Measurements from ENCODE around the gene GRIP1.
A peak's percentile ranks its signal among the peaks of the same experiment; 100 is the strongest.

GRIP1 gene

GRCh38 chr12:66441905-66442559, 236.8 kb downstream of the GRIP1 start:
- DNase-seq: no peak

- DNase-seq: no peak
These were observed 240.3 kb downstream of the GRIP1 start for GRCh38 chr12:66438601-66439000.

DNA sequence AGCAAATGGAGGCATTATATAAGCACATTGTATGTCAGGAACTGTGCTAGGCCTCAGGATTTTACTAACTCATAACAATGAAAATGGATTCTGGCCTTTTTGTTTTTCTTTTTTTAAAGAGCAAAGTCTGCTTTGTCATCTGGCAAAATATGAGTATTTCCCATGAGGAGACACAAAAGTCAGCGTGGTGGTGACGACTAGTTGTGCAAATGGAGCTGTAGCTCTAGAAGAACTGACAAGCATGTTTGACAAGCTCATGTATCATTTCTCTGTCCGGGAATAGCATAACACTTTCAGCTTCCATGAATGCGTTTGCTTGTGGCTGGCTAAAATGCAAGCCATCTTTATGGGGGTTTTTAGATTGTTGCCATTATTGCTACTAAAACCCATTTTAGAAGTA, 248.8 kb downstream of the GRIP1 start:
- no peak for DNase-seq

GRCh38 chr12:66428870-66429269, 250.0 kb downstream of the GRIP1 start:
- DNase-seq: no peak

GRCh38 chr12:66428261-66428660, 250.6 kb downstream of the GRIP1 start:
- DNase-seq: no peak

- no peak for DNase-seq
These were observed 252.2 kb downstream of the GRIP1 start for GRCh38 chr12:66426696-66427095.

- DNase-seq: no peak
These were observed 255.6 kb downstream of the GRIP1 start for GRCh38 chr12:66423266-66423665.

DNA sequence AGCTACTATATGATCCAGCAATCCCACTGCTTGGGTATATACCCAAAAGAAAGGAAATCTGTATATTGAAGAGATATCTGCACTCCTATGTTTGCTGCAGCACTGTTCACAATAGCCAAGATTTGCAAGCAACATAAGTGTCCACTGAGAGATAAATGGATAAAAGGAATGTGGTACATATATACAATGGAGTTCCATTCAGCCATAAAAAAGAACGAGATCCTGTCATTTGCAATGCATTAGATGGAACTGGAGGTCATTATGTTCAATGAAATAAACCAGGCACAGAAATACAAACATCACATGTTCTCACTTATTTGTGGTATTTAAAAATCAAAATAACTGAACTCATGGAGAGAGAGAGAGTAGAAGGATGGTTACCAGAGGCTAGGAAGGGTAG, 260.0 kb downstream of the GRIP1 start:
- no peak for DNase-seq

- DNase-seq: no peak
These were observed 261.7 kb downstream of the GRIP1 start for GRCh38 chr12:66417217-66417616.

GRCh38 chr12:66409195-66409871, 269.5 kb downstream of the GRIP1 start:
- peak; percentile 7 for DNase-seq

DNA sequence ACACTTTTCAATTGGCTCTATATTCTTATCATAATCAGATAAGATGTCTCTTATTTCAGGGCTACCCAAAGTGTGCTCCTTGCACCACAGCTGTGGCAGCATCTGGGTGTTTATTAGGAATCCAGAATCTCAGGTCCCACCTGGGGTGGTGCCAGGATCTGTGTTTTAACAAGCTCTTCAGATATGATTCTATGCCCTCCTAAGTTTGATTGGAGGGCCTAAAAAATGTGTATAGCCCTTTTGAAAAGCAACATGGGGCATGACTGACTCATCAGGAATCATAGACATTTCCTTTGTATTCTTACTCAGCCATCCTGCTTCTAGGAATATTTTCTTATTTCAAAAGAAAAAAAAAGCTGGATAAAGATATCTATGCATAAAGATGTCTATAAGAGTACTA, 273.5 kb downstream of the GRIP1 start:
- DNase-seq: no peak

DNA sequence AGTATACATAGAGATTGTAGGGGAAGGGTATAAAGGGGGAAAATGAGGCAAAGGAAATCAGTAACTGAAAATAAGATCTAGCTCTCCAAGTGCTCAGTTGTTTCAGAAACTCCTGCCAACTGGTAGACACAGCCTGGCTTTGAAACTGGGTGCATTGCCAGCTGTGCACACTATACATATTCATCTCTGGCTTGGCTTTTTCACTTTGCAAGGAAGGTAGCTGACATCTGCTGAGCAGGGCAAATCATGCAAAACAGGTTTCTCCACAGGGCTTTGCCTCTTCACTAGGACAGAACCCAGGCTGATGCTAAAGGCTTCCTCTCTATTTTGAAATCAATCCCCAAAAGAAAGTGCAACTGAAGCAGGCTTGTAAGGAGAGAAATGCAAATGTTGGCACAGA, 275.1 kb downstream of the GRIP1 start:
- no peak for DNase-seq

DNA sequence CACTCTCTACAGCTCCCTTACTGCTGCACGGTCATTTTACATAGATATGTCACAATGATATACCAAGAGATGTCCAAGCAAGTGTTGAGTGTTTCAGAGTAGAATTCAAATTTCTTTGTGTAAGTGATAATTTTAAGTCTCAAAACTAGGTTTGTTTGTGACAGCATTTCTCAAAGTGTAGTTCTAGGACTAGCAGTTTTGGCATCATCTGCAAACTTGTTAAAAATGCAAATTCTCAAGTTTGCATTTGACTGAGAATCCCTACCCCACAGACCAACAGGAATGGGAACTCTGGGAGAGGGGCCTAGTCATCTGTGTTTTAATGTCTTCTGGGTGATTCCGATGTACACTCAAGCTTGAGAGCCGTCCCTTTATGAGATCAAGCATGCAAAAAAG, 279.0 kb downstream of the GRIP1 start:
- DNase-seq: no peak

DNA sequence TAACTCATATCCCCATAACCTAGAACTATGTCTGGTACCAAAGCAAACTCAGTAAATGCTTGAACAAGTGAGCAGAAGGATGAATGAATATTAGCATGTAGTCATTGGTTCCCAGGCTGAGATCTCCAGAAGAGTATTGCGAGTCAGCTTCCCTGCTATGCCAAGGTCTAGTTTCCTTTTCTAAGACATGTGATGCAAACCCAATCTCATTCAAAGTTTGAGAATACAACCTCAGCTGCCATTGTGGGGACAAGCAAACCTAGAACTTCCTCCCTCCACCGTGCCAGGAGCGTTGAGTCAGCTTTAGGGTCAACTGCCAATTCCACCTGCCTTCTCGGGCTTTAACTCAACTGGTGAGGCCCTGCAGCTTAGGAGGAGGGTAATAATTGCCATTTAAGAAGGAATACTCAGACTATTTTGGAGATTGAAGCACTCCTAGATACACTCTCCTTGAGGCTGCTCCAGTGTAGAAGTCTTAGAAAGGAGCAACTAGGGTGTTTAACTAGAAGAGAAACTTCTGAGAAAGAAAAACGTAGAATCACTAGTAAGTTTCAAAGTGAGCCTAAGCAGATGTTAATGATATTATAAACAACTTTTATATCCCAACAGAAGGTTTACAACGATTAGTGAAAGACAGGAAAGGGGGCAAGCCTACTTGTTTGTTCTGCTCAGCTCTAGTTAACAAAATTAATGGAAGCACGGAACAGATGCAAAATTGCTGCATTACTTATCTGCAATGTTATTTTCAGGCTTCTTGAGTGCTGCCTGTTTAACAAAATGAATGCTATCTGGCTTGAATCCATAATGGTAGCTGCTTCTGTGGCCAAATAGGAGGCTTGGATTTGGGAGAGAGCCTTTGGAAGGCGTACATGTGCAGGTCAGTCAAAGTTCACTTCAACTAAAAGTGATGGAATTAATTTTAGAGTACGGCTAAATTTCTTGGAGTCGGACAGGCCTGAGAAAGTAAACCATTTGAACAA, 279.7 kb downstream of the GRIP1 start:
- no peak for DNase-seq

DNA sequence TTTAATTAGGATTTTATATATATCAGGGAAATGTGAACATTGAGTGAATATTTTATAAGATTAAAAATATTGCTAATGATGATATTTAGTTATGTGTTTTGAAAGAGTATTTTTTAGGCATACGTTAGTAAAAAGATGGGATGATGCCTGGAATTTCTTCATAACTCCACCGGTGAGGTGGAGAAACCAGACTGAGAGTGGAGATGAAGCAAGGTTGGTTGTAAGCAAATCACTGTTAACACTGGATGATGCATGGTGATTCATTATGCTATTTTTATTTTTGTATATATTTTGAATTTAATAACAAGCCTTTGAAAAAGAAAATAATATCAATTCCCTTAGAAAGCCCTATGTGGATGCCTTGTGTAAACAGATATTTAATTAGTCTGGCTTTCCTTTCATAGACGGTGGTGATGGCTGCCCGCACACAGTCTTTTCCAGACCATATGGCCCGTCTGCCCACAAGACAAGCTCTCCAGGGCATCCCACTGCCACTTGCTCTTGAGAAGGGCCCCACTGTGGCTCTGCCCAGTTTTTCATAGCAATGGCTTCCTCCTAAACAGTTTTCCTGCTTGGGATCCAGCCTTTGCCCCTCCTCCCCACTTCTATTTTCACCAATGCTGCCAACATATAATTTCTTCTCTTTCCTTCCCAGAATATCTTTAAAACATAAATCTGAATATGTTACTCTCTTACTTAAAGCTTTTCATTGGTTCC, 281.1 kb downstream of the GRIP1 start:
- no peak for DNase-seq

DNA sequence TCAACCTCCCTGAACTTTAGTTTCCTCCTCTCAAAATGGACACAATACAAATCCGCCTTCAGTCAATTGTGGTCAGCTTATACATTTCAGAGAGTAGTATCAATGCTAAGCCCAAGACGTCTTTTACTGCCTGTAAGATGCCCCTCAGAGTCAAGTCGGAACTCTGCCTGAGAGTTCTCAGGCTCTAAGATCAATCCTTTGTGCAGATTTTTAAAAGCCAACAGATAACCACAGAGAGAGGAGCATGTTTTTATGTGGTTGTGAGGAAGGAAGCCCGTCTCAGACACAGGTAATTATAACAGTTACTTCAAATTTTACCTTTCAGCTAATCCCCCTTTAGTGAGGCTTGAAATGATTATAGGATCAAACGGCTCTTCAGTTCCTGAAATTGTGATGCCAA, 285.0 kb downstream of the GRIP1 start:
- no peak for DNase-seq

GRCh38 chr12:66392266-66392915, 286.5 kb downstream of the GRIP1 start:
- DNase-seq: no peak

- no peak for DNase-seq
These were observed 290.4 kb downstream of the GRIP1 start for GRCh38 chr12:66388517-66388916.

DNA sequence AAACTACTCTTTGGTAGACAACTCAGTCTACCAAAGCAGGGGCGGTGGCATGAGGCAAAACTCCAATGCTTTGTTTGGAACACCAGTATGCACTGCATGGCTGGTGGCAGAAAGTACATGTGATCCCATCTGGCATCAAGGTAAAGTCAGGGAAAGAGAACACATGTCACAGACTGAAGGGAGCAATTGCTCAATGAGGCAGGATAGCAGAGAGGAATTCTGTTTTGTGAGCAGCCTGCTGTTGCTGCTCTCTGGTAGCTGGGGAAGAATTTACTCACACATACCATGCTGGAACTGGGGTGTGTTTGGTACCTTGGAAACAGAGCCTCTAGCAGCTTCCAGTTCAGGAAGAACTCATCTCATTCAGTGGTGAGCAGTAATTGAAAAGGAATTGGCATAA, 291.8 kb downstream of the GRIP1 start:
- no peak for DNase-seq

DNA sequence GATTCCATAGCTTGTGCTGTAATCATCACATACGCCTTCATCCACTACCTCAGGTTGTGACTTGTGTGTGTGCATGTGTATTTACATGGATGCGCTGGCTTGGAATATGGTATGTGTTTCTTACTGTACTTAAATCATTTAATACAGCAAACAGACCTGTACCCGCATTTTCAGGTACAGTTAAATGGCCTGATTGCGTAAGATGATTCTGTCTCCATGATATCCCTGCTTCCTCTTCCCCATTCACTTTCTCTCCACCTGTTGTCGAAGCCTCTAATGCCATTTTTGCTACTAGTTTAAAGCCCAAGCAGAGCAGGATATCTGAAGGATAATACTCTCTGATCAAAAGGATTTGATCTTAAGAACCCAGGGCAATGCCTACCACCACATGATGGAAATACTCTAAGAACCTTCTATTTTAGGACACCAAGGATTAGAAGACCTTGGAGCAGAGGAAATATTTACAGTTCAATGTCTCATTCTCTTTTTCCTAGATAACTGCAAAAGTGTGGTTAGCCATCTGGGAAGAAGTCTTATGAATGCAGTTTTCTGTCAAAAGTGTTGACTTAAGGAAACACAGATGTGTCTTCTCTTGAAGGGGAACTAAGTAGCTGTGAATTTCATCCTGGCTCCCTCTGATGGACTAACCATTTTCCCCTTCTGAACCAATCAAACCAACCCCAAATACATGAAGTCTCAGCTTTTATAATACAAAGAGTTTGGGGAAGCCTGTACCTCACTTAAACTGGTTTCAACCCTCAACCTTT, 297.9 kb downstream of the GRIP1 start:
- DNase-seq: no peak

DNA sequence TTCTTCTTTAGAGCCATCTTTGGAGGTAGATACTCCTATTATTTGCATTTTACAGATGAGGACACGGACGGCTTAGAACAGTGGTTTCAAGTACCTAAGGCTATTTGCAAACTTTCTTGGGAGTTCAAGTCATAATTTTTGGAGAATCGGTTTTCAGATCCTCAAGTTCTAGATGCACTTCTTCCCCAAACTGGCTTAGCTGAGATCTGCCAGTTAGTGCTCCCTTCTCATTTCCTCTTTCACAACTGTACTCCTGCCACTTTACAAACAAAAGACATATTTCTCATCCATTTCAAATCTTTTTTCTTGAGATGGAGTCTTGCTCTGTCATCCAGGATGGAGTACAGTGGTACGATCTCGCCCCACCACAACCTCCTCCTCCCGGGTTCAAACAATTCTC, 299.3 kb downstream of the GRIP1 start:
- DNase-seq: no peak

DNA sequence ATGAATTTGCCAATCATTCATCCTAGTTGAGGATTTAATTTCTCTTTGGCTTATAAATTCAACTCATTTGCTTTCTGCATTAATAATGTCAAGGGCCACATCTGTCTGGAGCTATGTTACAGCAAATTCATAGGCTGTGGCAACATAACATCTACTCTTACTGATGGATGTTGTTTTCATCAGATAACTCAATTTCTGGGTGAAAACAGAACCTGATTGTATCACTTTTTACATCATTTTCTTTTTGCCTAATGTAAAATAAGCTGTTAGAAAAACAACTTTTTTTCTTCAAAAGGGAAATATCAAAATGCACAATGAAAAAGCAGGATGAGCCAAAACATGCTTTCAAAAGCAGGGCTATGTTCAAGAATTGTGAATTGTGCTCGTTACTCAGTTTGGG, 303.3 kb downstream of the GRIP1 start:
- no peak for DNase-seq

Measured in COR-L47 (cell line).